Measurements from ENCODE around the gene CRACR2A.

The CRACR2A gene

GRCh38 chr12:3727877-3728632 is 24.9 kb downstream of the CRACR2A start:
- peak overlapping the region; percentile 17 for H3K4me3 ChIP-seq (ENCODE audit: low read length)
- DNase-seq (ENCODE audit: low read depth, low spot score), result peak; percentile 96

GRCh38 chr12:3727354-3727753 is 25.6 kb downstream of the CRACR2A start:
- H3K4me3 ChIP-seq (ENCODE audit: low read length), result peak overlapping the region; percentile 17
- peak; percentile 53 for DNase-seq (ENCODE audit: low read depth, low spot score)

GRCh38 chr12:3726456-3726855 is 26.5 kb downstream of the CRACR2A start:
- H3K4me3 ChIP-seq (ENCODE audit: low read length), result no peak overlapping the region
- peak; percentile 46 for DNase-seq (ENCODE audit: low read depth, low spot score)

- DNase-seq (ENCODE audit: low read depth, low spot score), result peak; percentile 41
- H3K4me3 ChIP-seq (ENCODE audit: low read length), result no peak overlapping the region
These were observed 27.4 kb downstream of the CRACR2A start for GRCh38 chr12:3725388-3726115.

- no peak overlapping the region for H3K4me3 ChIP-seq (ENCODE audit: low read length)
- no peak for DNase-seq (ENCODE audit: low read depth, low spot score)
These were observed 28.7 kb downstream of the CRACR2A start for GRCh38 chr12:3723916-3724805.

- DNase-seq (ENCODE audit: low read depth, low spot score), result no peak
- no peak overlapping the region for H3K4me3 ChIP-seq (ENCODE audit: low read length)
These were observed 30.5 kb downstream of the CRACR2A start for GRCh38 chr12:3722368-3722767.

- H3K4me3 ChIP-seq (ENCODE audit: low read length), result no peak overlapping the region
- no peak for DNase-seq (ENCODE audit: low read depth, low spot score)
These were observed 32.1 kb downstream of the CRACR2A start for GRCh38 chr12:3720772-3721171.

GRCh38 chr12:3718100-3718499 is 34.8 kb downstream of the CRACR2A start:
- no peak overlapping the region for H3K4me3 ChIP-seq (ENCODE audit: low read length)

GRCh38 chr12:3717283-3717898 is 35.5 kb downstream of the CRACR2A start:
- no peak for DNase-seq (ENCODE audit: low read depth, low spot score)
- no peak overlapping the region for H3K4me3 ChIP-seq (ENCODE audit: low read length)

More at GRCh38 chr12:3718100-3718499, 34.8 kb downstream of the CRACR2A start:
- no peak for DNase-seq (ENCODE audit: low read depth, low spot score)

GRCh38 chr12:3715999-3716398 is 36.9 kb downstream of the CRACR2A start:
- no peak overlapping the region for H3K4me3 ChIP-seq (ENCODE audit: low read length)
- no peak for DNase-seq (ENCODE audit: low read depth, low spot score)

- no peak overlapping the region for H3K4me3 ChIP-seq (ENCODE audit: low read length)
- no peak for DNase-seq (ENCODE audit: low read depth, low spot score)
These were observed 39.0 kb downstream of the CRACR2A start for GRCh38 chr12:3713947-3714346.

GRCh38 chr12:3713483-3713882 is 39.4 kb downstream of the CRACR2A start:
- H3K4me3 ChIP-seq (ENCODE audit: low read length), result no peak overlapping the region
- no peak for DNase-seq (ENCODE audit: low read depth, low spot score)

GRCh38 chr12:3712209-3712992 is 40.5 kb downstream of the CRACR2A start:
- no peak for DNase-seq (ENCODE audit: low read depth, low spot score)

GRCh38 chr12:3705354-3705675 is 47.6 kb downstream of the CRACR2A start:
- DNase-seq (ENCODE audit: low read depth, low spot score), result no peak
- no peak overlapping the region for H3K4me3 ChIP-seq (ENCODE audit: low read length)

More at GRCh38 chr12:3712209-3712992, 40.5 kb downstream of the CRACR2A start:
- H3K4me3 ChIP-seq (ENCODE audit: low read length), result no peak overlapping the region

- H3K4me3 ChIP-seq (ENCODE audit: low read length), result no peak overlapping the region
- no peak for DNase-seq (ENCODE audit: low read depth, low spot score)
These were observed 48.2 kb downstream of the CRACR2A start for GRCh38 chr12:3704512-3705353.

- H3K4me3 ChIP-seq (ENCODE audit: low read length), result no peak overlapping the region
- no peak for DNase-seq (ENCODE audit: low read depth, low spot score)
These were observed 52.0 kb downstream of the CRACR2A start for GRCh38 chr12:3700861-3701260.

GRCh38 chr12:3698218-3698974 is 54.5 kb downstream of the CRACR2A start:
- DNase-seq (ENCODE audit: low read depth, low spot score), result no peak
- no peak overlapping the region for H3K4me3 ChIP-seq (ENCODE audit: low read length)

Measured in Jurkat, Clone E6-1 (cell line).